ENCODE measurements around the gene RAB3GAP1.

The RAB3GAP1 gene

DNA sequence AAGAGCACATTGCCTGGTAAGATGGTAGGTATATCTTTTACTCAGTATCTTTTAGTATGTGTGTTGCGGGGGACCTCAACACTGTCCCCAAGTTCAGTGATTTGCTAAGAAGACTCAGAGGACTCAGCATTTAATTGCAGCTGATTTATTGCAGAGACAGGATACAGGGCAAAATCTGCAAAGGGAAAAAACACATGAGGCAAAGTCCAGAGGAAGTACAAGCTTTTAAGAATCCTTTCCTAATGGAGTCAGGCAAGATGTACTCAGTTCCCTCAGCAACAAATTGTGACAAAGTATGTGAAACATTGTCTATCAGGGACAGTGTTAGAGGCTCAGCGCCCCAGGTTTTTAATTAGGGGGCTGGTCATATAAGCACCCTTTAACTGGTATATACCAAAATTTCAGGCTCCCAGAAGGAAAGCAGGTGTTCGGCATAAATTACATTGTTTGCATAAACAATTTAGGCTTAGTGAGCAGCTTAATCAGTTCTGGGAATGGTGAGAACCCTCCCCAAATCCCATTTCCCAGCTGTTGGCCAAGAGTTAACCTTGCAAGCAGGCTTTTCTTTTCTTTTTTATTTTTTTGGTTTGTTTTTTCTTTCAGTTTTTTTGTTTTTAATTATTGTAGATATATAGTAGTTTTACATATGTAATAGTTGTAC lies 41.7 kb downstream of the RAB3GAP1 start:
- ChIA-PET CTCF (no interaction called here), POLR2A (no interaction called here)
- TF ChIP-seq FOXM1 (IDR thresholded peaks at IDR 0.05; ENCODE audit: borderline replicate concordance) = no peak
- no peak for TF ChIP-seq SUZ12 (IDR thresholded peaks at IDR 0.05)
- no peak for TF ChIP-seq CTBP1 (IDR thresholded peaks at IDR 0.05; ENCODE audit: borderline replicate concordance)
- TF ChIP-seq ELF4 (IDR thresholded peaks at IDR 0.05) = no peak
- TF ChIP-seq HDGF (IDR thresholded peaks at IDR 0.05; ENCODE audit: borderline replicate concordance) = no peak
- TF ChIP-seq FOXK2 (IDR thresholded peaks at IDR 0.05) = no peak
- no peak for TF ChIP-seq FOXA1 (IDR thresholded peaks at IDR 0.05)
- TF ChIP-seq L3MBTL2 (conservative IDR thresholded peaks at IDR 0.05) = no peak
- no peak for DNase-seq (ENCODE audit: extremely low spot score)

DNA sequence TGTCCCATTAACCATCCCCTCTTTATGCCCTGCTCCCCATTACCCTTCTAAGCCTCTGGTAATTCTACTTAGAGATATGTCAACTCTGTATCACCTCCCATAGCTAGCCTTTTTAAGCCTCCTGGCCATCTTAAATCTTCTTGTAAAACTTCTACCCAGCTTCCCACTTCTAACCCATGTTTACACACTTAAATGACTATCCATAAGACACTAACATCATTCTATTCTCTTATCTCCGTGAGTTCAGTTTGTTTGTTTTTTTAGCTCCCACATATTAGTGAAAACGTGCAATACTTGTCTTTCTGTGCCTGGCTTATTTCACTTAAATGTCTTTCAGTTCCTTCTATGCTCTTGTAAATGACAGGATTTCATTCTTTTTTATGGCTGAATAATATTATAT lies 42.4 kb downstream of the RAB3GAP1 start:
- DNase-seq (ENCODE audit: extremely low spot score) = no peak
- POLR2A ChIA-PET = no interaction called here
- CTCF ChIA-PET = no interaction called here
- TF ChIP-seq PKNOX1 (IDR thresholded peaks at IDR 0.05) = no peak
- TF ChIP-seq FOXK2 (IDR thresholded peaks at IDR 0.05) = no peak
- TF ChIP-seq FOXM1 (IDR thresholded peaks at IDR 0.05; ENCODE audit: borderline replicate concordance) = no peak
- TF ChIP-seq L3MBTL2 (conservative IDR thresholded peaks at IDR 0.05) = no peak
- TF ChIP-seq BHLHE40 (IDR thresholded peaks at IDR 0.05; ENCODE audit: borderline replicate concordance) = no peak
- no peak for TF ChIP-seq ELF4 (IDR thresholded peaks at IDR 0.05)
- TF ChIP-seq CTBP1 (IDR thresholded peaks at IDR 0.05; ENCODE audit: borderline replicate concordance) = no peak
- no peak for TF ChIP-seq TARDBP (IDR thresholded peaks at IDR 0.05)
- TF ChIP-seq ZNF384 (IDR thresholded peaks at IDR 0.05) = no peak
- TF ChIP-seq ARNT (IDR thresholded peaks at IDR 0.05) = no peak
- no peak for TF ChIP-seq SP1 (IDR thresholded peaks at IDR 0.05)
- no peak for TF ChIP-seq FOXA1 (IDR thresholded peaks at IDR 0.05)
- TF ChIP-seq HDGF (IDR thresholded peaks at IDR 0.05; ENCODE audit: borderline replicate concordance) = no peak

DNA sequence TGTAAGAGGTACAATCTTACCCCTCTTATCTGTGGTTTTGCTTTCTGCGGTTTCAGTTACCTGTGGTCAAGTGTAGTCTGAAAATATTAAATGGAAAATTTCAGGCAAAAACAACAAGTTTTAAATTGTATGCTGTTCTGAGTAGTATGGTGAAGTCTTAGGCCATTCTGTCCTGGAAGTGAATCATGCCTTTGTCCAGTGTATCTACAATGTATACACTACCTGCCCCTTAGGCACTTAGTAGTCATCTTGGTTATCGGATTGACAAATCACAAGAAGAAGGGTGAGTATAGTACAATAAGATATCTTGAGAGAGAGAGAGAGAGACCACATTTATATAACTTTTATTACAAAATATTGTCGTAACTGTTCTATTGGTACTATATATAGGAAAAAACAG lies 43.5 kb downstream of the RAB3GAP1 start:
- ChIA-PET CTCF (no interaction called here), POLR2A (no interaction called here)
- TF ChIP-seq SUZ12 (IDR thresholded peaks at IDR 0.05) (no peak), ARNT (IDR thresholded peaks at IDR 0.05) (no peak), CTBP1 (IDR thresholded peaks at IDR 0.05; ENCODE audit: borderline replicate concordance) (no peak), NFRKB (IDR thresholded peaks at IDR 0.05) (no peak), ZNF384 (IDR thresholded peaks at IDR 0.05) (no peak), FOXK2 (IDR thresholded peaks at IDR 0.05) (no peak), PKNOX1 (IDR thresholded peaks at IDR 0.05) (no peak)
- no peak for DNase-seq (ENCODE audit: extremely low spot score)

DNA sequence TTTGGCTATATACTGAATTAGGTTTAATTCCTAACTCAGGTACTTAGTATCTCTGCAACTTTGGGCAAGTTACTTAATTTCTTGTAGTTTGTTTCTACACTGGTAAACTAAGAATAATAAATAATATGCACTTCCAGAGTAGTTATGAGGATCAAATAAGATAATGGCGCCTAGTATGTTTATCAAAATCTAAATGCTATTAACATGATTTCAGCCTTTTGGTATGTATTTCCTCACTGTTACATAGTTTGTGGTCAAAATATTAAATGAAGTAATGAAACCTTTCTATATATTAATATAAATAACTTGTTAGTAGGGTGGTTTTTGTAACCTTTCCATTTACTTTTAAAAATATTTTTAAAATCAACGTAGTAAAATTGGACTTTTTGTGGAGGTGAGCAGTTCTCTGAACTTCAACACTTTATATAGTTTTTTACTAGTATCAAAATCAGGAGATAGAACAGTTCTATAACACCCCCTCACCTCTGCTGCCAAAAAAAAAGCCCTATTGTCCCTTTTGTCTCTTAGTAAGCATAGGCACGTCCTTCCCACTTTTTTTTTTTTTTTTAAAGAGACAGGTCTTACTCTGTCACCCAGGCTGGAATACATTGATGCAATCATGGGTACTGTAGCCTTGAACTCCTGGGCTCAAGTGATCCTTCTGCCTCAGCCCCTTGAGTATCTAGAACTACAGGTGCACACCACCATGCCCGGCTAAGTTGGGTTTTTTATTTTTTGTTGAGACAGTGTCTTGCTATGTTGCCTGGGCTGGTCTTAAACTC lies 44.8 kb downstream of the RAB3GAP1 start:
- POLR2A ChIA-PET = no interaction called here
- CTCF ChIA-PET = no interaction called here
- TF ChIP-seq HDGF (IDR thresholded peaks at IDR 0.05; ENCODE audit: borderline replicate concordance) (no peak), FOXM1 (IDR thresholded peaks at IDR 0.05; ENCODE audit: borderline replicate concordance) (no peak), NFRKB (IDR thresholded peaks at IDR 0.05) (no peak), TARDBP (IDR thresholded peaks at IDR 0.05) (no peak), ARNT (IDR thresholded peaks at IDR 0.05) (no peak), ELF4 (IDR thresholded peaks at IDR 0.05) (no peak), LEF1 (IDR thresholded peaks at IDR 0.05; ENCODE audit: borderline replicate concordance) (no peak), SP1 (IDR thresholded peaks at IDR 0.05) (no peak), FOXK2 (IDR thresholded peaks at IDR 0.05) (no peak), ZNF384 (IDR thresholded peaks at IDR 0.05) (no peak)
- DNase-seq (ENCODE audit: extremely low spot score) = no peak

GRCh38 chr2:135097532-135098231 lies 45.6 kb downstream of the RAB3GAP1 start:
- TF ChIP-seq NFRKB (IDR thresholded peaks at IDR 0.05) = no peak
- TF ChIP-seq TARDBP (IDR thresholded peaks at IDR 0.05) = no peak
- TF ChIP-seq HDGF (IDR thresholded peaks at IDR 0.05; ENCODE audit: borderline replicate concordance) = no peak
- TF ChIP-seq LEF1 (IDR thresholded peaks at IDR 0.05; ENCODE audit: borderline replicate concordance) = no peak
- TF ChIP-seq PKNOX1 (IDR thresholded peaks at IDR 0.05) = no peak
- no peak for TF ChIP-seq FOXM1 (IDR thresholded peaks at IDR 0.05; ENCODE audit: borderline replicate concordance)
- no peak for TF ChIP-seq BHLHE40 (IDR thresholded peaks at IDR 0.05; ENCODE audit: borderline replicate concordance)
- TF ChIP-seq ARNT (IDR thresholded peaks at IDR 0.05) = no peak
- TF ChIP-seq CTBP1 (IDR thresholded peaks at IDR 0.05; ENCODE audit: borderline replicate concordance) = no peak
- TF ChIP-seq SUZ12 (IDR thresholded peaks at IDR 0.05) = no peak
- DNase-seq (ENCODE audit: extremely low spot score) = no peak
- CTCF ChIA-PET = no interaction called here
- POLR2A ChIA-PET = no interaction called here
